ENCODE data around the gene C10orf71. TPM values are rescaled to one million over a fixed set of nuclear protein-coding genes. Genes with fewer than 3 reads are reported as not detected.

C10orf71 gene
- total and polyA plus RNA-seq, 2 of the 8 experiments (the other 6 are each of a cell fraction or from before 2014, with no cell fraction given): not detected

DNA sequence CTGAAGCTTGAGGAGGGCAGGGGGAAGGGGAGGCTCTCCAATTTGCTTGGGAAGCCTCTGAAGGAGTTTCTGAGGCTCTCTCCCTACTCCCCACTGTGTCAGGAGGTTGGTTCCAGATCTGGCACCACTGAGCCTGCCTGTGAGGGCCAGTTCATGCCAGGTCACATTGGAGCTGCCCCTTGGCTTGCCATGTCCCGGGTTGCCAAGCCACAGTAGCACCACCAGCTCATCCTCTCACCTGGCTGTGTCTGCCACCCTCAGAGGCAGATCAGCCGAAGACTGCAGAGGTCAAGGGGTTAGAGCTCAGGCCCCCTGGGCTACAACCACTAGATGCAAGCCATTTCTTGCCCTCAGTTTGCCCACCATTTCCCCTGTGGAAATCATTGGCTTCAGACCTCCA lies 3.1 kb downstream of the C10orf71 start (continued):
- TF ChIP-seq CHD7 (IDR thresholded peaks at IDR 0.05; ENCODE audit: insufficient replicate concordance, low read length): no peak
- TF ChIP-seq YY1 (IDR thresholded peaks at IDR 0.05; ENCODE audit: low read depth, low read length): no peak
- TF ChIP-seq TAF7 (optimal IDR thresholded peaks at IDR 0.05; ENCODE audit: borderline replicate concordance, low read depth, low read length): no peak
- TF ChIP-seq CTBP2 (IDR thresholded peaks at IDR 0.05; ENCODE audit: borderline replicate concordance, insufficient read depth, insufficient read length, low read length): no peak
- TF ChIP-seq SP1 (IDR thresholded peaks at IDR 0.05; ENCODE audit: low read depth, low read length): no peak
- no peak for TF ChIP-seq GABPA (IDR thresholded peaks at IDR 0.05; ENCODE audit: borderline replicate concordance, insufficient read depth, low read length)
